Measurements from ENCODE around the gene CTH.
"Not testable (repeated sequence)": the region's sequence is repeated elsewhere in the genome, so short reads cannot be mapped to it uniquely, and the experiment has no call there.

DNA sequence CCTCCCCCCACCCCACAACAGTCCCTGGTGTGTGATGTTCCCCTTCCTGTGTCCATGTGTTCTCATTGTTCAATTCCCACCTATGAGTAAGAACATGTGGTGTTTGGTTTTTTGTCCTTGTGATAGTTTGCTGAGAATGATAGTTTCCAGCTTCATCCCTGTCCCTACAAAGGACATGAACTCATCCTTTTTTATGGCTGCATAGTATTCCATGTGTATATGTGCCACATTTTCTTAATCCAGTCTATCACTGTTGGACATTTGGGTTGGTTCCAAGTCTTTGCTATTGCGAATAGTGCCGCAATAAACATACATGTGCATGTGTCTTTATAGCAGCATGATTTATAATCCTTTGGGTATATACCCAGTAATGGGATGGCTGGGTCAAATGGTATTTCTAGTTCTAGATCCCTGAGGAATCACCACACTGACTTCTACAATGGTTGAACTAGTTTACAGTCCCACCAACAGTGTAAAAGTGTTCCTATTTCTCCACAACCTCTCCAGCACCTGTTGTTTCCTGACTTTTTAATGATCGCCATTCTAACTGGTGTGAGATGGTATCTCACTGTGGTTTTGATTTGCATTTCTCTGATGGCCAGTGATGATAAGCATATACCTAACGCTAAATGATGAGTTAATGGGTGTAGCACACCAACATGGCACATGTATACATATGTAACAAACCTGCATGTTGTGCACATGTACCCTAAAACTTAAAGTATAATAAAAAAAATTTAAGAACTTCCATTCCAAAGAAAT is 8.1 kb downstream of the CTH start:
- TF ChIP-seq, protein P1, sequence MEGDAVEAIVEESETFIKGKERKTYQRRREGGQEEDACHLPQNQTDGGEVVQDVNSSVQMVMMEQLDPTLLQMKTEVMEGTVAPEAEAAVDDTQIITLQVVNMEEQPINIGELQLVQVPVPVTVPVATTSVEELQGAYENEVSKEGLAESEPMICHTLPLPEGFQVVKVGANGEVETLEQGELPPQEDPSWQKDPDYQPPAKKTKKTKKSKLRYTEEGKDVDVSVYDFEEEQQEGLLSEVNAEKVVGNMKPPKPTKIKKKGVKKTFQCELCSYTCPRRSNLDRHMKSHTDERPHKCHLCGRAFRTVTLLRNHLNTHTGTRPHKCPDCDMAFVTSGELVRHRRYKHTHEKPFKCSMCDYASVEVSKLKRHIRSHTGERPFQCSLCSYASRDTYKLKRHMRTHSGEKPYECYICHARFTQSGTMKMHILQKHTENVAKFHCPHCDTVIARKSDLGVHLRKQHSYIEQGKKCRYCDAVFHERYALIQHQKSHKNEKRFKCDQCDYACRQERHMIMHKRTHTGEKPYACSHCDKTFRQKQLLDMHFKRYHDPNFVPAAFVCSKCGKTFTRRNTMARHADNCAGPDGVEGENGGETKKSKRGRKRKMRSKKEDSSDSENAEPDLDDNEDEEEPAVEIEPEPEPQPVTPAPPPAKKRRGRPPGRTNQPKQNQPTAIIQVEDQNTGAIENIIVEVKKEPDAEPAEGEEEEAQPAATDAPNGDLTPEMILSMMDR (conservative IDR thresholded peaks at IDR 0.05; ENCODE audit: low read depth, low read length): not testable (repeated sequence)
- not testable (repeated sequence) for TF ChIP-seq EZH2 (IDR thresholded peaks at IDR 0.05; ENCODE audit: borderline replicate concordance, low read depth, low read length, poor library complexity, severe bottlenecking)
